Measurements from ENCODE around the gene PRDM16. TPM values are rescaled to one million over a fixed set of nuclear protein-coding genes. Genes with fewer than 3 reads are reported as not detected.

Gene PRDM16
- total and polyA plus RNA-seq, 2 of the 8 experiments (the other 6 are each of a cell fraction or from before 2014, with no cell fraction given): 0.39 to 0.43 TPM

GRCh38 chr1:3073489-3074296 lies 4.7 kb downstream of the PRDM16 start:
- Histone ChIP-seq H4K20me1 (replicated peaks in 1 of 2; ENCODE audit: control insufficient read depth in 1 of 2, insufficient read depth in 2 of 2, low read length in 2 of 2) (peaks cover 6 to 12% of the 10 kb centered on the region in 2 experiments), H4K8ac (ENCODE audit: extremely low read depth, insufficient read depth, low read length) (no peak overlapping the region), H2AFZ (ENCODE audit: low read length) (no peak overlapping the region), H2BK120ac (replicated peaks; ENCODE audit: low read depth, low read length) (no peak overlapping the region), H3K4ac (replicated peaks; ENCODE audit: insufficient read length, low read depth, low read length) (no peak overlapping the region), H2BK15ac (ENCODE audit: low read length) (no peak overlapping the region), H4K91ac (replicated peaks; ENCODE audit: insufficient read length, low read length) (no peak overlapping the region), H3K23ac (ENCODE audit: insufficient read length) (no peak overlapping the region), H2BK20ac (ENCODE audit: low read length) (no peak overlapping the region), H3K4me1 (replicated peaks in 1 of 4; ENCODE audit: control insufficient read depth in 3 of 4, insufficient read depth in 4 of 4, low read length in 3 of 4) (peaks cover 0 to 40% (median 28%) of the 10 kb centered on the region in 4 experiments; a peak in 6 of 7 replicates), H3K23me2 (ENCODE audit: low read depth, low read length) (peaks cover 10% of the 10 kb centered on the region; the same call in 1 of the 2 replicates), H3K9me3 (ENCODE audit: insufficient read depth in 2 of 2, low read depth in 1 of 2, low read length in 1 of 2) (no peaks in the 10 kb centered on the region; a peak in 1 of 4 replicates), H3K14ac (ENCODE audit: insufficient read length) (no peak overlapping the region), H3K9ac (replicated peaks in 1 of 4; ENCODE audit: extremely low read depth in 1 of 4, low read depth in 3 of 4, low read length in 3 of 4) (no peak overlapping the region), H3K79me2 (ENCODE audit: control insufficient read depth in 1 of 2, insufficient read depth in 2 of 2, low read length in 2 of 2) (no peaks in the 10 kb centered on the region), H2BK12ac (ENCODE audit: low read depth, low read length) (no peak overlapping the region), H3K56ac (replicated peaks; ENCODE audit: insufficient read length, low read depth, low read length) (no peak overlapping the region), H3K27me3 (replicated peaks in 1 of 4; ENCODE audit: control insufficient read depth in 3 of 4, extremely low read depth in 1 of 4, insufficient read depth in 3 of 4, low read length in 3 of 4) (peaks cover 50 to 76% (median 61%) of the 10 kb centered on the region in 4 experiments), H3K27ac (ENCODE audit: low read depth, low read length) (no peak overlapping the region), H3K36me3 (ENCODE audit: control insufficient read depth in 2 of 4, insufficient read depth in 4 of 4, low read length in 3 of 4) (peaks cover 0 to 7% (median 0%) of the 10 kb centered on the region in 4 experiments; a peak in 1 of 8 replicates), H2AK5ac (ENCODE audit: low read depth, low read length) (no peak overlapping the region), H3K79me1 (ENCODE audit: low read depth, low read length) (no peaks in the 10 kb centered on the region), H2BK5ac (ENCODE audit: low read depth, low read length) (no peak overlapping the region), H3K4me3 (ENCODE audit: extremely low read depth in 1 of 4, insufficient read depth in 2 of 4, low read depth in 3 of 4, low read length in 4 of 4) (peak overlapping the region in 3 of 4 experiments; percentile 20 to 57 (median 23); a peak in 5 of 8 replicates), H4K5ac (ENCODE audit: insufficient read length, low read depth, low read length) (no peak overlapping the region), H3K4me2 (ENCODE audit: insufficient read depth in 1 of 2, low read depth in 2 of 2, low read length in 2 of 2) (peak overlapping the region; percentile 64 to 75), H3K18ac (ENCODE audit: extremely low read depth, low read length) (no peak overlapping the region; the same call in 1 of the 2 replicates)
- ChIA-PET CTCF (ENCODE audit: partially characterized antibody) (interaction anchor here (0.8 kb wide), 2 partner anchors 16 to 351 kb away, joined by 3 read pairs; no protein-coding TSS in a partner anchor), POLR2A (ENCODE audit: partially characterized antibody) (no interaction called here)
- FAIRE-seq (no peak), DNase-seq (ENCODE audit: low read depth in 1 of 2, low spot score in 2 of 2) (peak in 1 of 2 experiments; percentile 62)
- 10% methylated on average over 25 of the region's 82 CpGs; no CpG with 5 or more reads in 1 of the 2 experiments for WGBS, 2 experiments (ENCODE audit: extremely low coverage in 1 of 2, insufficient coverage in 1 of 2, insufficient read length in 1 of 2, insufficient replicate concordance in 2 of 2, low coverage in 1 of 2, low lambda C conversion rate in 2 of 2, missing lambda C conversion rate in 1 of 2)
- TF ChIP-seq CBX8 (IDR thresholded peaks at IDR 0.05; ENCODE audit: borderline replicate concordance, low read depth, low read length) (0 out of 2 replicates have a peak, but pooled peaks have one; percentile 1), TAF7 (optimal IDR thresholded peaks at IDR 0.05; ENCODE audit: borderline replicate concordance, low read depth, low read length) (no peak), TBP (IDR thresholded peaks at IDR 0.05; ENCODE audit: low read depth, low read length) (no peak), CHD1 (IDR thresholded peaks at IDR 0.05; ENCODE audit: low read depth, low read length) (no peak), EZH2 (IDR thresholded peaks at IDR 0.05; ENCODE audit: low read depth, low read length, severe bottlenecking) (peak; percentile 89), KDM5A (IDR thresholded peaks at IDR 0.05; ENCODE audit: low read length) (no peak), SAP30 (IDR thresholded peaks at IDR 0.05; ENCODE audit: insufficient read depth, insufficient replicate concordance, low read length) (no peak), POLR2A (IDR thresholded peaks at IDR 0.05; ENCODE audit: control extremely low read depth in 1 of 2, low read depth in 2 of 2, low read length in 2 of 2) (no peak), SUZ12 (IDR thresholded peaks at IDR 0.05; ENCODE audit: low read length) (peak; percentile 77), RAD21 (IDR thresholded peaks at IDR 0.05 in 1 of 2, conservative IDR thresholded peaks at IDR 0.05 in 1 of 2; ENCODE audit: low read depth in 2 of 2, low read length in 2 of 2) (no peak), CTBP2 (IDR thresholded peaks at IDR 0.05; ENCODE audit: borderline replicate concordance, insufficient read depth, insufficient read length, low read length) (no peak)

All from H1 (cell line).